ENCODE measurements around the gene SLC49A4. TPM values are rescaled to one million over a fixed set of nuclear protein-coding genes. Genes with fewer than 3 reads are reported as not detected.

SLC49A4 gene
- total and polyA plus RNA-seq, 2 of the 8 experiments (the other 6 are each of a cell fraction or from before 2014, with no cell fraction given), result 9.5 to 10.2 TPM

- H3K14ac ChIP-seq (ENCODE audit: insufficient read length), result no peak overlapping the region
- no peak overlapping the region for H4K5ac ChIP-seq (ENCODE audit: insufficient read length, low read depth, low read length)
- no peaks in the 10 kb centered on the region for H4K20me1 ChIP-seq (replicated peaks in 1 of 2; ENCODE audit: control insufficient read depth in 1 of 2, insufficient read depth in 2 of 2, low read length in 2 of 2)
- H2BK120ac ChIP-seq (replicated peaks; ENCODE audit: low read depth, low read length), result no peak overlapping the region
- no peaks in the 10 kb centered on the region for H3K9me3 ChIP-seq (ENCODE audit: insufficient read depth in 2 of 2, low read depth in 1 of 2, low read length in 1 of 2)
- no peaks in the 10 kb centered on the region for H3K4me1 ChIP-seq (replicated peaks in 1 of 4; ENCODE audit: control insufficient read depth in 3 of 4, insufficient read depth in 4 of 4, low read length in 3 of 4)
- POLR2A ChIA-PET (ENCODE audit: partially characterized antibody), result no interaction called here
- H3K27ac ChIP-seq (ENCODE audit: low read depth, low read length), result no peak overlapping the region
- H3K4me3 ChIP-seq (ENCODE audit: extremely low read depth in 1 of 4, insufficient read depth in 2 of 4, low read depth in 3 of 4, low read length in 4 of 4), result no peak overlapping the region
- H3K36me3 ChIP-seq (ENCODE audit: control insufficient read depth in 2 of 4, insufficient read depth in 4 of 4, low read length in 3 of 4), result no peaks in the 10 kb centered on the region
- H3K79me1 ChIP-seq (ENCODE audit: low read depth, low read length), result no peaks in the 10 kb centered on the region
- WGBS, 2 experiments (ENCODE audit: extremely low coverage in 1 of 2, insufficient coverage in 1 of 2, insufficient read length in 1 of 2, insufficient replicate concordance in 2 of 2, low coverage in 1 of 2, low lambda C conversion rate in 2 of 2, missing lambda C conversion rate in 1 of 2), result 94% methylated on average over 5 of the region's 5 CpGs; no CpG with 5 or more reads in 1 of the 2 experiments
- H2AFZ ChIP-seq (ENCODE audit: low read length), result no peak overlapping the region
- no peak overlapping the region for H3K4ac ChIP-seq (replicated peaks; ENCODE audit: insufficient read length, low read depth, low read length)
- H3K23ac ChIP-seq (ENCODE audit: insufficient read length), result no peak overlapping the region
- no peaks in the 10 kb centered on the region for H3K79me2 ChIP-seq (ENCODE audit: control insufficient read depth in 1 of 2, insufficient read depth in 2 of 2, low read length in 2 of 2)
- H4K8ac ChIP-seq (ENCODE audit: extremely low read depth, insufficient read depth, low read length), result no peak overlapping the region; the same call in 1 of the 2 replicates
- no peak overlapping the region for H2BK15ac ChIP-seq (ENCODE audit: low read length)
- no peak overlapping the region for H2BK12ac ChIP-seq (ENCODE audit: low read depth, low read length)
- no peak overlapping the region for H3K4me2 ChIP-seq (ENCODE audit: insufficient read depth in 1 of 2, low read depth in 2 of 2, low read length in 2 of 2)
- no peaks in the 10 kb centered on the region for H3K27me3 ChIP-seq (replicated peaks in 1 of 4; ENCODE audit: control insufficient read depth in 3 of 4, extremely low read depth in 1 of 4, insufficient read depth in 3 of 4, low read length in 3 of 4)
- CTCF ChIA-PET (ENCODE audit: partially characterized antibody), result interaction anchor here (1.0 to 1.3 kb wide), 7 partner anchors 8 to 82 kb away, joined by 3 to 7 read pairs (median 4); no protein-coding TSS in a partner anchor
- FAIRE-seq (no peak), DNase-seq (ENCODE audit: low read depth in 1 of 2, low spot score in 2 of 2) (no peak)
- H2BK5ac ChIP-seq (ENCODE audit: low read depth, low read length), result no peak overlapping the region
- H2BK20ac ChIP-seq (ENCODE audit: low read length), result no peak overlapping the region
- no peak overlapping the region for H4K91ac ChIP-seq (replicated peaks; ENCODE audit: insufficient read length, low read length)
- H3K23me2 ChIP-seq (ENCODE audit: low read depth, low read length), result no peaks in the 10 kb centered on the region
- no peak overlapping the region for H3K9ac ChIP-seq (replicated peaks in 1 of 4; ENCODE audit: extremely low read depth in 1 of 4, low read depth in 3 of 4, low read length in 3 of 4)
- no peak overlapping the region for H3K18ac ChIP-seq (ENCODE audit: extremely low read depth, low read length)
- H2AK5ac ChIP-seq (ENCODE audit: low read depth, low read length), result no peak overlapping the region
- H3K56ac ChIP-seq (replicated peaks; ENCODE audit: insufficient read length, low read depth, low read length), result no peak overlapping the region
- TF ChIP-seq TBP (IDR thresholded peaks at IDR 0.05; ENCODE audit: low read depth, low read length) (no peak), CBX5 (IDR thresholded peaks at IDR 0.05; ENCODE audit: low read depth, low read length) (no peak), RNF2 (IDR thresholded peaks at IDR 0.05; ENCODE audit: borderline replicate concordance, low read depth, low read length, missing control alignments, poor library complexity, severe bottlenecking) (no peak), CTCF (IDR thresholded peaks at IDR 0.05; ENCODE audit: control extremely low read depth in 1 of 3, insufficient read depth in 1 of 3, low read depth in 1 of 3, low read length in 3 of 3) (no peak), GTF2F1 (IDR thresholded peaks at IDR 0.05; ENCODE audit: borderline replicate concordance, low read depth, low read length) (no peak), E2F6 (IDR thresholded peaks at IDR 0.05) (no peak), JUND (IDR thresholded peaks at IDR 0.05; ENCODE audit: low read length) (no peak), TEAD4 (IDR thresholded peaks at IDR 0.05; ENCODE audit: low read depth, low read length) (no peak), PHF8 (conservative IDR thresholded peaks at IDR 0.05; ENCODE audit: low read depth, low read length) (no peak)
These were observed 64.3 kb downstream of the SLC49A4 start for GRCh38 chr3:122859021-122859805.

Data from H1 (cell line).